Calu3 (cell line): ENCODE measurements around the gene USP32. TPM values are rescaled to one million over a fixed set of nuclear protein-coding genes. Genes with fewer than 3 reads are reported as not detected.

Experiments used
- BruUV-seq: library from RNA; stranded (reverse); fragments of 400-500 nt; replicated peaks from 2 replicates; lab custom pipeline; 2021; lab: Mats Ljungman, UMichigan
- CTCF ChIA-PET: fragments of 300-600 bp; sonication (Branson Sonifier 250); formaldehyde crosslinking; loops from one replicate; lab custom pipeline; 2022; ENCODE audit warnings: antibody characterized with exemption; lab: Charles Lee
- DNase-seq: peaks from one replicate; pipeline ENCODE4 v3.0.0; 2022
- H3K27ac Mint-ChIP-seq: one replicate; pipeline ENCODE4 v1.8.0; 2022; ENCODE audit warnings: mixed read lengths; ENCODE audit not compliant: unreplicated experiment
- H3K27me3 Mint-ChIP-seq: one replicate; pipeline ENCODE4 v1.8.0; 2022; ENCODE audit warnings: mixed read lengths; ENCODE audit not compliant: unreplicated experiment
- H3K36me3 Mint-ChIP-seq: one replicate; pipeline ENCODE4 v1.8.0; 2022; ENCODE audit warnings: mild to moderate bottlenecking, moderate library complexity, mixed read lengths; ENCODE audit not compliant: insufficient read depth, unreplicated experiment
- H3K4me1 Mint-ChIP-seq: one replicate; pipeline ENCODE4 v1.8.0; 2022; ENCODE audit warnings: mild to moderate bottlenecking, low read depth, mixed read lengths; ENCODE audit not compliant: unreplicated experiment
- H3K4me3 Mint-ChIP-seq: one replicate; pipeline ENCODE4 v1.8.0; 2022; ENCODE audit warnings: mild to moderate bottlenecking, low read depth, moderate library complexity, mixed read lengths; ENCODE audit not compliant: unreplicated experiment
- H3K9me3 Mint-ChIP-seq: one replicate; pipeline ENCODE4 v1.8.0; 2022; ENCODE audit warnings: low read depth, mixed read lengths; ENCODE audit not compliant: unreplicated experiment
- CTCF ChIP-seq: fragments of 200-600 bp; IDR thresholded peaks from one replicate; pipeline ENCODE4 v1.8.0; 2022; ENCODE audit warnings: antibody characterized with exemption; ENCODE audit not compliant: unreplicated experiment
- intact Hi-C: fragments of 100-400 bp; cut with micrococcal nuclease; formaldehyde crosslinking; loops from one replicate; pipeline ENCODE4 v1.10.0; 2022; ENCODE audit not compliant: unreplicated experiment
- total RNA-seq: library from RNA; stranded (reverse); gene quantifications from 2 replicates; pipeline ENCODE4 v1.2.3, GENCODE V29; 2022

Gene USP32
- total RNA-seq, 1 experiment from 2014 or later: 29.6 TPM

- H3K27me3 Mint-ChIP-seq: no peaks in the 10 kb centered on the region
- H3K27ac Mint-ChIP-seq: no peak overlapping the region
- BruUV-seq: no TSS peak
- DNase-seq: no peak
- TF ChIP-seq CTCF: no peak
- no peaks in the 10 kb centered on the region for H3K9me3 Mint-ChIP-seq
- CTCF ChIA-PET: no interaction called here
- H3K36me3 Mint-ChIP-seq: peaks cover 4% of the 10 kb centered on the region
- no peak overlapping the region for H3K4me3 Mint-ChIP-seq
- intact Hi-C loops: loop anchor here (10.0 kb wide), 1 partner anchor 119 kb away; no protein-coding TSS in a partner anchor
- H3K4me1 Mint-ChIP-seq: no peaks in the 10 kb centered on the region
These were observed 135.8 kb downstream of the USP32 start for GRCh38 chr17:60256174-60256573.

GRCh38 chr17:60253048-60253447 lies 138.9 kb downstream of the USP32 start:
- CTCF ChIA-PET: no interaction called here
- H3K4me3 Mint-ChIP-seq: no peak overlapping the region

GRCh38 chr17:60252459-60252858 lies 139.5 kb downstream of the USP32 start:
- no peak overlapping the region for H3K27ac Mint-ChIP-seq
- DNase-seq: no peak
- CTCF ChIA-PET: no interaction called here
- intact Hi-C loops: loop anchor here (10.0 kb wide), 1 partner anchor 122 kb away; no protein-coding TSS in a partner anchor
- no peak for TF ChIP-seq CTCF
- H3K4me1 Mint-ChIP-seq: no peaks in the 10 kb centered on the region
- peaks cover 3% of the 10 kb centered on the region for H3K9me3 Mint-ChIP-seq
- peaks cover 5% of the 10 kb centered on the region for H3K36me3 Mint-ChIP-seq
- BruUV-seq: no TSS peak
- no peaks in the 10 kb centered on the region for H3K27me3 Mint-ChIP-seq
- H3K4me3 Mint-ChIP-seq: no peak overlapping the region

More at GRCh38 chr17:60253048-60253447, 138.9 kb downstream of the USP32 start:
- peaks cover 3% of the 10 kb centered on the region for H3K9me3 Mint-ChIP-seq
- H3K4me1 Mint-ChIP-seq: no peaks in the 10 kb centered on the region
- TF ChIP-seq CTCF: no peak
- no peak for DNase-seq
- no peak overlapping the region for H3K27ac Mint-ChIP-seq
- BruUV-seq: no TSS peak
- H3K27me3 Mint-ChIP-seq: no peaks in the 10 kb centered on the region
- intact Hi-C loops: loop anchor here (10.0 kb wide), 1 partner anchor 122 kb away; no protein-coding TSS in a partner anchor
- peaks cover 4% of the 10 kb centered on the region for H3K36me3 Mint-ChIP-seq

GRCh38 chr17:60249290-60249826 lies 142.6 kb downstream of the USP32 start:
- H3K27ac Mint-ChIP-seq: no peak overlapping the region
- no TSS peak for BruUV-seq

More at GRCh38 chr17:60249290-60249826, 142.6 kb downstream of the USP32 start:
- TF ChIP-seq CTCF: no peak
- Mint-ChIP-seq H3K9me3 (peaks cover 3% of the 10 kb centered on the region), H3K4me3 (no peak overlapping the region), H3K27me3 (no peaks in the 10 kb centered on the region), H3K4me1 (no peaks in the 10 kb centered on the region), H3K36me3 (peaks cover 5% of the 10 kb centered on the region)
- intact Hi-C loops: no loop called here
- DNase-seq: no peak
- CTCF ChIA-PET: no interaction called here
